ENCODE results near the gene GLMP. TPM values are rescaled to one million over a fixed set of nuclear protein-coding genes. Genes with fewer than 3 reads are reported as not detected.

GLMP gene
- total RNA-seq, 1 experiment from 2014 or later, result 60.3 TPM

DNA sequence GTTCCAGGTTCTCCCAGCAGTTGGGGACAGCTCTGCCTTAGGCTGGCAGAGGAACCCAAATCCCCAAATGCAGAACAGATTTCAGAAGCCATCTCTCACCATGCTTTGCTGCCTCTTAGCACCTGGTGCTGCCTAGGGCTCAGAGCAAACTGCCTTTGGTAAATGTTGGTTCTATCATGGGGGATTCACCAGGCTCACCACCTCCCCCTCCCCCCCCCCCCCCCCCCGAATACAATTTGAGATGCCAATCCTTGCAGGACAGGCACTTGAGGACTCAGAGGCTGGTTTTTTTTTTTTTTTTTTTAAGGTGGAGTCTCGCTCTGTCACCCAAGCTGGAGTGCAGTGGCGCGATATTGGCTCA lies 47.2 kb downstream of the GLMP start (continued):
- TF ChIP-seq, protein P1, sequence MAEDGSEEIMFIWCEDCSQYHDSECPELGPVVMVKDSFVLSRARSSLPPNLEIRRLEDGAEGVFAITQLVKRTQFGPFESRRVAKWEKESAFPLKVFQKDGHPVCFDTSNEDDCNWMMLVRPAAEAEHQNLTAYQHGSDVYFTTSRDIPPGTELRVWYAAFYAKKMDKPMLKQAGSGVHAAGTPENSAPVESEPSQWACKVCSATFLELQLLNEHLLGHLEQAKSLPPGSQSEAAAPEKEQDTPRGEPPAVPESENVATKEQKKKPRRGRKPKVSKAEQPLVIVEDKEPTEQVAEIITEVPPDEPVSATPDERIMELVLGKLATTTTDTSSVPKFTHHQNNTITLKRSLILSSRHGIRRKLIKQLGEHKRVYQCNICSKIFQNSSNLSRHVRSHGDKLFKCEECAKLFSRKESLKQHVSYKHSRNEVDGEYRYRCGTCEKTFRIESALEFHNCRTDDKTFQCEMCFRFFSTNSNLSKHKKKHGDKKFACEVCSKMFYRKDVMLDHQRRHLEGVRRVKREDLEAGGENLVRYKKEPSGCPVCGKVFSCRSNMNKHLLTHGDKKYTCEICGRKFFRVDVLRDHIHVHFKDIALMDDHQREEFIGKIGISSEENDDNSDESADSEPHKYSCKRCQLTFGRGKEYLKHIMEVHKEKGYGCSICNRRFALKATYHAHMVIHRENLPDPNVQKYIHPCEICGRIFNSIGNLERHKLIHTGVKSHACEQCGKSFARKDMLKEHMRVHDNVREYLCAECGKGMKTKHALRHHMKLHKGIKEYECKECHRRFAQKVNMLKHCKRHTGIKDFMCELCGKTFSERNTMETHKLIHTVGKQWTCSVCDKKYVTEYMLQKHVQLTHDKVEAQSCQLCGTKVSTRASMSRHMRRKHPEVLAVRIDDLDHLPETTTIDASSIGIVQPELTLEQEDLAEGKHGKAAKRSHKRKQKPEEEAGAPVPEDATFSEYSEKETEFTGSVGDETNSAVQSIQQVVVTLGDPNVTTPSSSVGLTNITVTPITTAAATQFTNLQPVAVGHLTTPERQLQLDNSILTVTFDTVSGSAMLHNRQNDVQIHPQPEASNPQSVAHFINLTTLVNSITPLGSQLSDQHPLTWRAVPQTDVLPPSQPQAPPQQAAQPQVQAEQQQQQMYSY (CRISPR knock-in tag; IDR thresholded peaks at IDR 0.05), result no peak

DNA sequence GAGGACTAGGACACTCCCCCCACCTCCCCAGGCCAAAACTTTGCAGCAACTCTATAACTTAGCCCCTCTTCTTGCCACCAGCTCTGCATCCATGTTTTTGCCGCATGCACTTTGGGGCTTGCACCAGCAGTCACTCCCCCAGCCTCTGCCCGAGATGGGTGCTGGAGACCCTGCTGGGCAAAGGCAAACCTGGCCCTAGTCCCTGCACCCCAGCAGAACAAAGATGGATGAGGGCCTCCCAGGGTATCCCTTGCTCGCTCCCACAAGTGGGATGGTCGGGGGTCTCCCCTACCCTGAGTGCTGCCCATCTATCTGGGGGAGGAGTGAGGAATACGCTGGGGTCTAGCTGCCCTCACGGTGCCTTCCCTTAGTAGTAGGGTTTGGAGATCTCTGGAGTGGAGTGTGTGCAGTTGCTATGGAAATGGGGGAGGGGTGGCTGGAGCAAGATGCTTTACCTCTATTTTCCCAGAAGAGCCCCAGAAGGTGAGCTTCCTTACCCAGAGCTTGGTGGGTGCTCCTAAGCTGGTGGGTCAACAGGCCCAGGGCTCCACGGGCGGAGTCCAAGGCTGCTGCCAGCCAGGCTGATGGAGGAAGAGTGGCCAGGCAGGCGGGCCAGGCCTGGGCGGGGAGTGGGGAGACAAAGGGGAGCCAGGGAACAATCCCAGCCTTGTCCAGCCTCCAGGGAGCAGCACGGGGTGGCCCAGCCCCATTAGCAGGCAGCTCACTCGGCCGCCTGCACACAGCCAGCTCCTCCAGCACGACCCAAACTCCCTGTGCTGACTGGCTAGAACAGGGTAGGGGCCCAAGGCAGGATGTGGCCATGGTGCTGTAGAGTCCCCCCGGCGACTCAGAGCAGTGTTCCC lies 47.8 kb downstream of the GLMP start, which contains the start of gene PAQR6:
TSS of gene PAQR6 (minus strand) at position 597 of the 863 bp plus-strand sequence. CDS start 1,325 bp downstream, outside the sequence.
- TF ChIP-seq, protein P2, sequence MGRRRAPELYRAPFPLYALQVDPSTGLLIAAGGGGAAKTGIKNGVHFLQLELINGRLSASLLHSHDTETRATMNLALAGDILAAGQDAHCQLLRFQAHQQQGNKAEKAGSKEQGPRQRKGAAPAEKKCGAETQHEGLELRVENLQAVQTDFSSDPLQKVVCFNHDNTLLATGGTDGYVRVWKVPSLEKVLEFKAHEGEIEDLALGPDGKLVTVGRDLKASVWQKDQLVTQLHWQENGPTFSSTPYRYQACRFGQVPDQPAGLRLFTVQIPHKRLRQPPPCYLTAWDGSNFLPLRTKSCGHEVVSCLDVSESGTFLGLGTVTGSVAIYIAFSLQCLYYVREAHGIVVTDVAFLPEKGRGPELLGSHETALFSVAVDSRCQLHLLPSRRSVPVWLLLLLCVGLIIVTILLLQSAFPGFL (CRISPR knock-in tag; IDR thresholded peaks at IDR 0.05; ENCODE audit: borderline replicate concordance), result no peak
- TF ChIP-seq EMX1 (CRISPR knock-in tag; IDR thresholded peaks at IDR 0.05), result no peak
- Mint-ChIP-seq H3K9me3 (no peaks in the 10 kb centered on the region), H3K27me3 (ENCODE audit: low read depth) (peaks cover 4% of the 10 kb centered on the region), H3K4me3 (no peak within 1 kb of the TSS), H3K27ac (peak within 1 kb of the TSS; percentile 49), H3K4me1 (peaks cover 22% of the 10 kb centered on the region), H3K36me3 (peaks cover 30% of the 10 kb centered on the region)
- ATAC-seq (peak; percentile 31), DNase-seq (ENCODE audit: low spot score) (peak; percentile 47)
- CTCF ChIA-PET, result interaction anchor here (0.5 to 5.1 kb wide), 18 partner anchors 12 to 162 kb away, joined by 3 to 84 read pairs (median 3); partner anchors contain the start of gene SMG5
- POLR2A ChIA-PET, result interaction anchor here (0.6 to 1.2 kb wide), 3 partner anchors 34 to 980 kb away, joined by 3 to 4 read pairs (median 3); partner anchors contain the start of gene PMF1

DNA sequence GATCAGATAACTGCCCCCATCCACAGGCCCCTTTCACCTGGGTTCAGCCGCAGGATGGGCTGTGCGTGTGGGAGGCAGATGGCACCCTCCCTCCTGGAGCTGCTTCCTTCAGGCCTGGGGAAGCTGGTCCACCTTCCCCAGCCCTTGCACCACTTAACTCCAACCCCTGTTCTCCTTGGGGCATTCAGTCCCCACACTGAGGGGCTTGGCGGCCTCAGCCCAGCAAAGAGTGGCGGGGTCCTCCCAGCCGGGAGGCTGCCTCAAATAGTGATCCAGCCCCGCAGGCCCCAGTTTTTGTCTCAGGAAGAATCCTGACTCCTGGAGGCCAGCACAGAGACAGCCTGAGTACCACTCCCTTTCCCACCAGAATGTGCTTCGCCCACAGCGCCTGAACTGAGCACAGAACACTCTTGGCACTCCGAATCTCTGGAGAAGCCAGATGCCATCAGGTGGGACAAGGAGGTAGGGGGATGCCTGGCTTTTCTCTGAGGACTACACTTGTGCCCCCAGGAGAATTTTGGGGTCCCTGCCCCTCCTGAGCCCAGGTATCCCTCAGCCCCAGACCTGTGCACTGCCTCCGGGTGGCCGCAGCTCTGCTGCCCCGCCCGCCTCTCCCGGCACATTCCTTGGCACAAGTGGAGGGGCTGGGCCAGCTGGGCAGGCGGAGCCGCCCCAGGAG lies 48.6 kb downstream of the GLMP start:
- Mint-ChIP-seq H3K27ac (no peak overlapping the region), H3K27me3 (ENCODE audit: low read depth) (peaks cover 4% of the 10 kb centered on the region), H3K36me3 (peaks cover 22% of the 10 kb centered on the region), H3K4me1 (peaks cover 22% of the 10 kb centered on the region), H3K9me3 (no peaks in the 10 kb centered on the region), H3K4me3 (no peak overlapping the region)
- ChIA-PET POLR2A (interaction anchor here (1.1 to 1.5 kb wide), 4 partner anchors 34 to 270 kb away, joined by 3 to 7 read pairs (median 4); partner anchors contain the start of genes PMF1 and SMG5), CTCF (interaction anchor here (0.7 to 5.1 kb wide), 14 partner anchors 13 to 199 kb away, joined by 3 to 84 read pairs (median 8); partner anchors contain the start of gene SMG5)
- ATAC-seq, result peak; percentile 4
- TF ChIP-seq FOXP1 (CRISPR knock-in tag; IDR thresholded peaks at IDR 0.05; ENCODE audit: borderline replicate concordance) (0 out of 2 replicates have a peak, but pooled peaks have one; percentile 18), SP1 (CRISPR knock-in tag; conservative IDR thresholded peaks at IDR 0.05) (0 out of 2 replicates have a peak, but pooled peaks have one; percentile 20), FOXJ3 (CRISPR knock-in tag; IDR thresholded peaks at IDR 0.05; ENCODE audit: borderline replicate concordance) (no peak)
- DNase-seq (ENCODE audit: low spot score), result no peak

DNA sequence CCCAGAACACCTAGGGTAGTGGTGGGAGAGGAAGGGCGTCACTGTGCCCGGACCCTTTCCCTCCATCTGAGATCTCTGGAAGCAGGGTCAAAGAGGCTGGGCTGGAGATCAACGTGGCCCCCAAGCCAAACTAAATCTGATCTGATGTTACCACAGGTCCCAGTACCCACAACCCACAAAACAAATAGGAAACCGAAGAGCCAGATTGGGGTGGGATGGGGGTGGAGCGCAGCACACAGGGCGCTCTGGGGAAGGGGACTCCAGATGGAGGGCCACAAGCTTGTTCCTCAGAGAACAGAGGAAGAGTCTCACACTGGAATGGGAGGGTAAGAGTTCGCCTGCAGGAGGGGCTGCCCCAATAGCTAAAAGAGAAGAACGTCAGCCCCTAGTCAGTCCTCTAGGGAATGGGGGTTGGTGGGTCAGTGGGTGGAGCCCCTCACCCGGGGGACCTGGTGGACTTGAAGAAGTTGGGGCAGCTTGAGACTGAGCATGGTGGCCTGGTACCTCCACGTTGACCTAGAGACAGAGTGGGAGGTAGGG lies 49.2 kb downstream of the GLMP start:
- ATAC-seq, result no peak
- Mint-ChIP-seq H3K4me1 (peaks cover 22% of the 10 kb centered on the region), H3K9me3 (no peaks in the 10 kb centered on the region), H3K27ac (no peak overlapping the region), H3K36me3 (peaks cover 17% of the 10 kb centered on the region), H3K4me3 (peak overlapping the region; percentile 57), H3K27me3 (ENCODE audit: low read depth) (peaks cover 4% of the 10 kb centered on the region)
- DNase-seq (ENCODE audit: low spot score), result no peak
- ChIA-PET CTCF (interaction anchor here (0.7 to 5.1 kb wide), 15 partner anchors 12 to 199 kb away, joined by 3 to 84 read pairs (median 5); partner anchors contain the start of genes PMF1 and SMG5), POLR2A (interaction anchor here (1.0 to 1.5 kb wide), 3 partner anchors 13 to 105 kb away, joined by 4 to 7 read pairs (median 5); partner anchors contain the start of gene SMG5)
- TF ChIP-seq ARID4B (CRISPR knock-in tag; IDR thresholded peaks at IDR 0.05; ENCODE audit: borderline replicate concordance) (no peak), AFF4 (CRISPR knock-in tag; IDR thresholded peaks at IDR 0.05; ENCODE audit: borderline replicate concordance) (no peak), SMAD3 (CRISPR knock-in tag; IDR thresholded peaks at IDR 0.05; ENCODE audit: borderline replicate concordance) (no peak)
